HFFc6 (cell line): ENCODE measurements around the gene FLNB. TPM values are rescaled to one million over a fixed set of nuclear protein-coding genes. Genes with fewer than 3 reads are reported as not detected.
"Not testable (repeated sequence)": the region's sequence is repeated elsewhere in the genome, so short reads cannot be mapped to it uniquely, and the experiment has no call there.

Experiments
- DNase-seq: peaks from one replicate; pipeline ENCODE4 v3.0.0-alpha.2; 2018
- H3K27ac Mint-ChIP-seq: 2 replicates; pipeline ENCODE4 v1.8.0; 2020; ENCODE audit warnings: mild to moderate bottlenecking, mixed read lengths
- H3K27me3 Mint-ChIP-seq: 2 replicates; pipeline ENCODE4 v1.8.0; 2021; ENCODE audit warnings: mild to moderate bottlenecking, moderate library complexity, mixed read lengths; ENCODE audit not compliant: insufficient read depth
- H3K36me3 Mint-ChIP-seq: 2 replicates; pipeline ENCODE4 v1.8.0; 2021; ENCODE audit warnings: low read depth, mixed read lengths
- H3K4me1 Mint-ChIP-seq: 2 replicates; pipeline ENCODE4 v1.8.0; 2020; ENCODE audit warnings: low read depth, mixed read lengths
- H3K4me3 Mint-ChIP-seq: 2 replicates; pipeline ENCODE4 v1.8.0; 2020; ENCODE audit warnings: mild to moderate bottlenecking, moderate library complexity, mixed read lengths
- H3K9me3 Mint-ChIP-seq: 2 replicates; pipeline ENCODE4 v1.8.0; 2020; ENCODE audit warnings: mild to moderate bottlenecking, mixed read lengths
- CTCF ChIP-seq: fragments of 200-600 bp; sonication (generic); IDR thresholded peaks from 2 replicates; pipeline ENCODE4 v1.5.0; 2021; ENCODE audit warnings: antibody characterized with exemption, mild to moderate bottlenecking
- total RNA-seq, 6 experiments: library from RNA; stranded (reverse); fragmentation: NEBNext Ultra II Directional; extraction: Animal tissue kit (Norgen Biotek cat#: 25700); gene quantifications; 2 replicates in 1 of 6; 3 replicates in 5 of 6; pipeline ENCODE4 v1.2.3, GENCODE V29; 2021

The FLNB gene
- total RNA-seq, 6 experiments from 2014 or later: 93.8 to 117 (median 98.7) TPM

- Mint-ChIP-seq H3K9me3 (0 out of 2 replicates have a peak, but pooled peaks cover 4% of the 10 kb centered on the region), H3K27me3 (peaks cover 3% of the 10 kb centered on the region; the same call in 1 of the 2 replicates), H3K4me1 (peaks cover 34% of the 10 kb centered on the region), H3K4me3 (no peak overlapping the region), H3K36me3 (no peaks in the 10 kb centered on the region; the same call in 1 of the 2 replicates), H3K27ac (no peak overlapping the region)
- TF ChIP-seq CTCF: no peak
- DNase-seq: no peak
These were observed 192.7 kb downstream of the FLNB start for GRCh38 chr3:58200846-58201355.

GRCh38 chr3:58201451-58201850 lies 193.2 kb downstream of the FLNB start:
- H3K9me3 Mint-ChIP-seq, H3K36me3 Mint-ChIP-seq, H3K27ac Mint-ChIP-seq, DNase-seq, H3K27me3 Mint-ChIP-seq, H3K4me3 Mint-ChIP-seq: not testable (repeated sequence)
- peaks cover 40% of the 10 kb centered on the region for H3K4me1 Mint-ChIP-seq

GRCh38 chr3:58202917-58203360 lies 194.7 kb downstream of the FLNB start:
- Mint-ChIP-seq H3K27me3 (peaks cover 3% of the 10 kb centered on the region; the same call in 1 of the 2 replicates), H3K4me1 (peaks cover 55% of the 10 kb centered on the region), H3K4me3 (no peak overlapping the region), H3K36me3 (no peaks in the 10 kb centered on the region; the same call in 1 of the 2 replicates), H3K27ac (peak overlapping the region; percentile 8; the same call in 1 of the 2 replicates), H3K9me3 (0 out of 2 replicates have a peak, but pooled peaks cover 4% of the 10 kb centered on the region)
- DNase-seq: no peak
- no peak for TF ChIP-seq CTCF

GRCh38 chr3:58203541-58203940 lies 195.3 kb downstream of the FLNB start:
- H3K27me3 Mint-ChIP-seq: peaks cover 3% of the 10 kb centered on the region; the same call in 1 of the 2 replicates
- no peak for DNase-seq
- no peak overlapping the region for H3K27ac Mint-ChIP-seq
- no peak overlapping the region for H3K4me3 Mint-ChIP-seq
- 0 out of 2 replicates have a peak, but pooled peaks cover 4% of the 10 kb centered on the region for H3K9me3 Mint-ChIP-seq
- peaks cover 52% of the 10 kb centered on the region for H3K4me1 Mint-ChIP-seq
- H3K36me3 Mint-ChIP-seq: no peaks in the 10 kb centered on the region; the same call in 1 of the 2 replicates
- TF ChIP-seq CTCF: no peak

GRCh38 chr3:58204720-58205119 lies 196.5 kb downstream of the FLNB start:
- TF ChIP-seq CTCF: no peak
- Mint-ChIP-seq H3K4me1 (peaks cover 46% of the 10 kb centered on the region), H3K27ac (no peak overlapping the region), H3K36me3 (no peaks in the 10 kb centered on the region; the same call in 1 of the 2 replicates), H3K9me3 (0 out of 2 replicates have a peak, but pooled peaks cover 4% of the 10 kb centered on the region), H3K4me3 (no peak overlapping the region), H3K27me3 (peaks cover under 1% of the 10 kb centered on the region)
- no peak for DNase-seq

- no peak for DNase-seq
- no peak overlapping the region; the same call in 1 of the 2 replicates for H3K4me3 Mint-ChIP-seq
- no peak for TF ChIP-seq CTCF
- H3K27ac Mint-ChIP-seq: peak overlapping the region; percentile 87
- H3K27me3 Mint-ChIP-seq: no peaks in the 10 kb centered on the region; the same call in none of the 2 replicates
- peaks cover 46% of the 10 kb centered on the region for H3K4me1 Mint-ChIP-seq
- H3K36me3 Mint-ChIP-seq: no peaks in the 10 kb centered on the region; the same call in 1 of the 2 replicates
- H3K9me3 Mint-ChIP-seq: 0 out of 2 replicates have a peak, but pooled peaks cover 4% of the 10 kb centered on the region
These were observed 197.8 kb downstream of the FLNB start for GRCh38 chr3:58205981-58206380.
